GM21447 (cell line): Measurements from ENCODE around the gene MBNL2.

ENCODE experiments used
- ATAC-seq: cut with Tn5 transposase; IDR thresholded peaks from one replicate; pipeline ENCODE4 v1.9.1; 2021; ENCODE audit not compliant: unreplicated experiment

Gene MBNL2

DNA sequence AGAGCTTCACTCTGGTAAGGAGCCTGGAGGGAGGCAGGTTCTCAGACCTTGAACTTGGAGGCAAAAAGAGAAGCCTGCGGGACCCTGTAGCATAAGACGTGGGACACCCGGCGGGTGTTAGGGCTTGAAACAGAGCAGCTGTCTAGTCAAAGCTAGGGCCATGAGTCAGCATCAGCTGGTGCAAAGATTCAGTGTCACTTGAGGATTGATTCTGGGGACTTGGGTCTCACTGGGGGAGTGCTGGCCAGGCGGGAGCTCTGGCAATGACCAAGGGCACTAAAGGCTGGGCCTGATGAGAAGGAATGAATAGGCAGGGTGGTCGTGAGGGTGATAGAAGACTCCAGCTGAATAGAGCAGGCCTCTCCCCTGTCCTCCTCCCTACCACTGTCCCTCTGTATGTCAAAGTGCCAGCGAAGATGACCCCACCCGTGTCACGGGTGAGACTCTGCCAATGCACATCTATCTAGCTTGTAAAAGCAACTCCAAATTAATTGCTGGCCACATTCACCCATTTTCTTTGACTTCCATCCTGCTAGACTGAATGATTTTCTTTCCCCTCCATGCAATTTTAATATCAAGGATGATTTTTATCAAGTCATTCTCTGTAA lies 97.1 kb downstream of the MBNL2 start:
- no peak for ATAC-seq

GRCh38 chr13:97321101-97321500 lies 99.0 kb downstream of the MBNL2 start:
- no peak for ATAC-seq

- ATAC-seq = no peak
These were observed 99.6 kb downstream of the MBNL2 start for GRCh38 chr13:97321616-97322321.

GRCh38 chr13:97322740-97323342 lies 100.7 kb downstream of the MBNL2 start:
- ATAC-seq = no peak

DNA sequence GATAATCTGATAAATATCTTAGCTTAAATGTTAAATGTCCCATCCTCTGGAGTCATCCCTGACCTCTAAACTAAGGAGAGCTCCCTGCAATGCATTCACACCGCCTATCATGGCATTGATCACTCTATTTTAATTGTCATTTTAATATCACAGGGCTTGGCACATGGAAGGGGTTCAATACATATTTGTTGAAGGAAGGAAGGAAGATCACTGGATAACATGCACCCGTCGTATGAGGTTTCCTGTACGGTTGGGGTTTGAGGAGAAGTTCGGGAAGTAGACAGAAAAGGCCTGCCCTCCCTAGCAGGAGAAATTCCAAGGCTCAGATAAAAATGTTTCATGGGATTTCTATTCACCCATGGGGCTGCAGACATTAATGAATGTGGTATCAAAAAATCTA lies 102.0 kb downstream of the MBNL2 start:
- no peak for ATAC-seq

- ATAC-seq = no peak
These were observed 103.6 kb downstream of the MBNL2 start for GRCh38 chr13:97325738-97326137.

DNA sequence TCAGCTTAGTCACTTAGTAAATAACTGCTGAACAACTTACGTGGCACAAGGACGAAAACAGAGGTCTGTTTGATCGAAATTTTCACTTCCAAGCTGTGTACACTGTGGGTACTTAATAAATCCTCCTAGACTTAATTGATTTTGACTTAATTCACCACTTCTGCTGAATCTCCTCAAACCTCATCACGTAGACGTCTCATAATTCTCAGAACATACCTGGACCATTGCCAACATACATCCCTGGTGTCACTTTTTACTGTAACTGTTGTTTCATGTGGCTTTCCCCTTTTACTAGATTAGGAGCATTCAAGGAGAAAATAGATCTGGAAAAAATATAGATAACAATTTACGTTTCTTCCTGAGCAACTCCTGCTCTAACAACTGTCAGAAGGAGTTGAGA lies 105.0 kb downstream of the MBNL2 start:
- ATAC-seq = no peak

- no peak for ATAC-seq
These were observed 105.5 kb downstream of the MBNL2 start for GRCh38 chr13:97327506-97328221.

DNA sequence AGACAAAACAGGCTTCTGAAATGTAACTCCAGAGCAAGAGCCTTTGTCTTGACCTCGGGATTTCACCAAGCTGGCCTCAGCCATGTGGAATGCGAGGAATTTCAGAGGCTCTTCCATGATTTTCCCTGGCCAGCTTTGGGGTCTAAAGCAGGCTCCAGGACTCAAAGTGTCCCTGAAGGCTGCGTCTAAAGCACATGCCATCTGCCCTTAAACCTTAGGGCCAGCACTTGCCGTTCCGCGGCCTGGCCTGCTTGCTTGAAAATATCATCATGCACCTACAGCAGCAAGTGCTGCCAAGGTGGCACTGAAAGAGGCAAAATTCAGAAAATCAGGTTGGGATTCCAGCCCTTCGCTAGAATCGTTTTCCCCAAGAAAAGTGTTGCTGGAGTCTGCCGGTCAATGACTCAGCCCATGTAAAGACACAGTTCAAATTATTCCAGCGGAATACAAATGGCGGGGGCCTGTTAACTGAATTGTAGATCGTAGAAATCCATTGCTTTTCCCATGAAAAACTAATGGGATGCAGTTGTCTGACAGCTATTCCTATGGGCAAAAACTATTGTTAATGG lies 106.2 kb downstream of the MBNL2 start:
- ATAC-seq = no peak

DNA sequence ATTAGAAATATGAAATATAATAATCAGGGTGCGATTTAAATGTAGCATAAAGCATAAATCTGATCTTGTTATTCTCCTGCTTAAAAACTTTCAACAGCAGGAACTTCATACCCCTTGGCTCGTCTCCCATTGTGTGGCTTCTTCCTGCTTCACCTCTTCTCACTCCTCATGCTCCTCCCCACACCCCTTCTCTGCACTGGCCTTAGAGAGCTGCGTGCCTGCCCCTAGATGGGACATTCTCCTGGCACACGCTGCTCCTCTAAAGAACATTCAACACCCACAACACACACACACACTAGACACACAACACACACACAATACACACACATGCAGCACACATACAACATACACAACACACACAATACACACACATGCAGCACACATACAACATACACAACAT lies 107.2 kb downstream of the MBNL2 start:
- ATAC-seq = no peak

GRCh38 chr13:97330448-97330847 lies 108.3 kb downstream of the MBNL2 start:
- ATAC-seq = no peak

DNA sequence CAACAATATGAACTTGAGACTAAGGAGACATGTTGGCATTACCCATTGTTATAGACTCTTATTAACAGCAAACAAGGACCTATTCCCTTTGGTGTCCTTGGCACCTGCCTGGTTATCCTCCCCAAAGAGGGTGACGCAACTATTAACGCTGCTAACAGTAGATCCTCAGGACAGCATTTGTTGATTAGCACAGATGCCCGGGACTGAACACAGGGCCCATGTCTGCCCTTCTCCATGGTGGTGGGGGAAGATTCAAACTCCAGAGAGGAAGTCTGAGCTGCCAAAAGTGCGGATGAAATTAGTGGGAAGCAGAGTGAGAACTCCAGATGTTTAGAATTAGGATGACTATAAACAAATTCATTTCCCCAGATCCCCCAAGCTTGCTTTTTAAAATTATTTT lies 110.6 kb downstream of the MBNL2 start:
- ATAC-seq = no peak

- ATAC-seq = no peak
These were observed 111.8 kb downstream of the MBNL2 start for GRCh38 chr13:97333983-97334382.

DNA sequence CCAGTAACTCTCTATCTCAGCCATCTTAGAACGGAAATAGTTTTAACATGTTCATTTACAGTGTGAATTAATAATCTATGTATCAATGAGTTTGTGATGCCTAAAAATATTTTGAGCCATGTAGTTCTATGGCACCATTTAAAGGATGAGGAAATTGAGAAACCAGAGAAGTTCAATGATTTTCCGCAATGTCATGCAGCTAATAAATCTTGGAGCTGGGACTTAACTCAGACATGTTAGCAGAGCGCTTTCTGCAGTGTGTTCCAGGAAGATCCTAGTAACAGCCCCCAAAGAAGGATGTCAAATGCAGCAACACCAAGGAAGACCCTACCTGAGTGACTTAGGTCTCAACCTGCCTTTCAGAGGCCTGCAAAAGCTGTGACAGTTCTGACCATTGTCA lies 112.6 kb downstream of the MBNL2 start:
- ATAC-seq = no peak

- no peak for ATAC-seq
These were observed 113.5 kb downstream of the MBNL2 start for GRCh38 chr13:97335488-97336134.

DNA sequence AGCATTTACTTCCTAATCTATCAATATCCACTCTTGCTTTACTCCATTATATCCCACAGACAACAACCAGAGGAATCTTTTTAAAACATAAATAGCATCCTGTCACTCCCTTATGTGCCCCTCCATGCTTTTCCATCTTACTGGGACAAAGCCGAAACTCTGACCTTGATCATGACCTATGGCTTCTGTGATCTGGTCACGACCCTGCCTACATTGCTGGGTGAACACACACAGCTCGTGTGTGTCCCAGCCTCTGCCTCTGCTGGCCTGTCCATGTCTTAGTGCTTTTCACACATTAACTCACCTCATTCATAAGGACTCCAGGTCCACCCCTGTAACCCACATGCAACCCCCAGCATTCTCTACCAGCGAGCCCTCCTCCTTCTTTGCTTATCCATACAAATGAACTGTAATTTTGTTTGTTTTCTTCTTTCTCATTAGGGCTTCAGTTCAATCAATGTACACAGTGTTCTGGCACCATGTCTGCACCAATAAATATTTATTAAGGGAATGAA lies 115.9 kb downstream of the MBNL2 start:
- ATAC-seq = no peak

DNA sequence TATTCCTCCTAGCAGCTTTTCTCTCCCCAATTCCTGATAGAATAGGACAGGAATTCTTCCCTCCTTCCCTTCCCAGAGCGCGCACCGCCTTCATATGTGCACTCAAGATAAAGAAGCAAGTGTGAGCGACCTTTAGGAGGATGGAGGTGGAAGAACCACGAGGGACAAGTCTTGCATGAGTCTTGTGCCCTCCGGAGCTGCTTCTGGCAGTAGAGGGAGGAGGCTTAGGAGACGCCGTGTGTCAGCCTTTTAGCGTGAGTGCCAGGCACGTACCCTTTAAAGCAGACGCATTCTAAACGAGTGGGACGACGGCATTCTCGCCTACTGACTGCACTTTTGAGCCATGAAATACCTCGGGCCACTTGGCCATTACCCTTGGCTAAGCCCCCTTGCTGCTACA lies 116.4 kb downstream of the MBNL2 start:
- no peak for ATAC-seq

- no peak for ATAC-seq
These were observed 117.2 kb downstream of the MBNL2 start for GRCh38 chr13:97339019-97339987.

DNA sequence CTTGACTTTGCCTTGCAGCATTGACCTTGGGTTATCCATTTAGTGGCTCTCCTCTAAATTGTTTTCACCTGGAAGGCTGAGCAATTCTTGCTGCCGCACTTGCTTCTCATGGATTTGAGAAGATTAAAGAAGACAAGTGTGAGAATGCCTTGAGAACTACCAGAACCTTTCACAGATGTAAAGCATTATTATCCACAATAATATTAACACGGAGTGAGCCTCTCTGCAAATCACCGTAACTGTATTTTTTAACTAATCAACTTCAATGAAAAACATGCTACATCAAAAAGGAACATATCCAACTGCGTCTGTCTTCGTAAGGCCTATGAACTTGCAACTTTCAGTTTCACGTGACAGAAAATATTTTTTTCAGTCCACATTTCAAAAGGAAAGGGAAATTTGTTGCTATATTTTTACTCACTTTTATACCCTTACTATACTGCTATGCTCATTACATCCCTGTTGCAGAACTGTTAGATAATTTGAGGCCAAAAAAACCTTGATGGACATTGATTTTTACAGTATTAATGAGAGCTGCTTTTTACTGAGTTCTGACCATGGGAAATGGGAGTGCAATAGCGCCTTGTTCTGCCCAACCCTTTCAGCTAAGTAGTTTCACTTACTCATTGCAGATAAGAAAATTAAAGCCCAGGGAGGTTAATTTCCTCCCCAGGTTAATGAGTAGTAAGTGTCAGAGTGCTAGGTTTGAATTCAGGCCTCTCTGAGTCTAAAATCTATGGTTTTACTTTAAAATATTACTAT lies 118.0 kb downstream of the MBNL2 start:
- no peak for ATAC-seq
